Mesendoderm (in vitro differentiated cells): Measurements from ENCODE around the gene BMP7.
A peak's percentile ranks its signal among the peaks of the same experiment; 100 is the strongest.

ENCODE experiments used
- DNase-seq: peaks from one replicate; pipeline ENCODE4 v3.0.0; 2013
- H2AK5ac ChIP-seq: 2 replicates; pipeline ENCODE4 v1.6.1; 2013; ENCODE audit warnings: low read length, inconsistent platforms
- H2BK120ac ChIP-seq: 2 replicates; pipeline ENCODE4 v1.6.1; 2013; ENCODE audit warnings: low read depth, mild to moderate bottlenecking, low read length, moderate library complexity, mixed read lengths
- H2BK15ac ChIP-seq: replicated peaks from 2 replicates; pipeline ENCODE4 v1.6.1; 2013; ENCODE audit warnings: low read depth, mild to moderate bottlenecking, moderate library complexity
- H2BK5ac ChIP-seq: 2 replicates; pipeline ENCODE4 v1.6.1; 2013; ENCODE audit warnings: low read length, inconsistent platforms
- H3K18ac ChIP-seq: 2 replicates; pipeline ENCODE4 v1.6.1; 2013; ENCODE audit warnings: mild to moderate bottlenecking, low read length, mixed read lengths
- H3K23ac ChIP-seq: one replicate; pipeline ENCODE4 v1.6.1; 2013; ENCODE audit warnings: low read length
- H3K27ac ChIP-seq: 2 replicates; pipeline ENCODE4 v1.5.1; 2013; ENCODE audit warnings: low read depth, mild to moderate bottlenecking, inconsistent platforms, low read length, moderate library complexity
- H3K27me3 ChIP-seq: 2 replicates; pipeline ENCODE4 v1.6.1; 2013; ENCODE audit warnings: low read length, control low read depth, mild to moderate bottlenecking, inconsistent platforms; ENCODE audit not compliant: insufficient read depth, poor library complexity
- H3K36me3 ChIP-seq: 2 replicates; pipeline ENCODE4 v1.6.1; 2013; ENCODE audit warnings: low read length, inconsistent platforms; ENCODE audit not compliant: control insufficient read depth, insufficient read depth
- H3K4ac ChIP-seq: one replicate; pipeline ENCODE4 v1.6.1; 2013; ENCODE audit warnings: low read depth, mild to moderate bottlenecking, low read length, moderate library complexity
- H3K4me1 ChIP-seq: 2 replicates; pipeline ENCODE4 v1.6.1; 2013; ENCODE audit warnings: low read depth, low read length, inconsistent platforms; ENCODE audit not compliant: control insufficient read depth
- H3K4me2 ChIP-seq: 2 replicates; pipeline ENCODE4 v1.6.1; 2013; ENCODE audit warnings: low read length
- H3K4me3 ChIP-seq: 2 replicates; pipeline ENCODE4 v1.5.1; 2013; ENCODE audit warnings: mild to moderate bottlenecking, low read length
- H3K56ac ChIP-seq: one replicate; pipeline ENCODE4 v1.6.1; 2013; ENCODE audit warnings: low read length
- H3K79me1 ChIP-seq: 2 replicates; pipeline ENCODE4 v1.6.1; 2013; ENCODE audit warnings: low read length, inconsistent platforms
- H3K79me2 ChIP-seq: 2 replicates; pipeline ENCODE4 v1.6.1; 2013; ENCODE audit warnings: mild to moderate bottlenecking, low read length; ENCODE audit not compliant: control insufficient read depth, insufficient read depth
- H3K9ac ChIP-seq: 2 replicates; pipeline ENCODE4 v1.6.1; 2013; ENCODE audit warnings: low read length, inconsistent platforms
- H4K5ac ChIP-seq: one replicate; pipeline ENCODE4 v1.6.1; 2013; ENCODE audit warnings: low read length
- H4K8ac ChIP-seq: one replicate; pipeline ENCODE4 v1.6.1; 2013; ENCODE audit warnings: low read depth, mild to moderate bottlenecking, control low read depth, low read length, moderate library complexity
- WGBS: extraction: QIAGEN DNeasy Blood & Tissue Kit; methylation state at CpG from one replicate; pipeline ENCODE4 v1.1.7; 2013; ENCODE audit warnings: low lambda C conversion rate, missing lambda C conversion rate; ENCODE audit not compliant: insufficient coverage; ENCODE audit errors: extremely low coverage; 5-methylcytosine and 5-hydroxymethylcytosine counted together

BMP7 gene

DNA sequence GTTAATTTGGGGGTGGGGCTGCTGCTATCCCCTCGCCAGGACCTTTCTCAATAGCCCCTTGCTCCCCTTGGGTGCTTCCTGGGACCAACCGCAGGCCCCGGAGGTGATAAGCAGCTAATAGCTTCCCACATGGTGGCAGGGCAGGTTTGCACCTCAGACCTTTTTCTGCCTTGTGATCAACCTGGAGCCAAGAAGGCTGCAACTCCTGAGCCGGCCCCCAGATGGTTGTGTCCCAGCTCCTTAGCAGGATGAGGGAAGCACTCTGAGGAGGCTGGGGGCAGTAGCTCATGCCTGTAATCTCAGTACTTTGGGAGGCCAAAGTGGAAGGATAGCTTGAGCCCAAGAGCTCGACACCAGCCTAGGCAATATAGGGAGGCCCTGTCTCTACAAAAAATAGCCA is 85.5 kb downstream of the BMP7 start:
- no peak overlapping the region for H3K56ac ChIP-seq
- no peak overlapping the region for H3K4me3 ChIP-seq
- no peak overlapping the region for H3K23ac ChIP-seq
- no peak overlapping the region for H2AK5ac ChIP-seq
- no peak overlapping the region for H3K27ac ChIP-seq
- H3K4me2 ChIP-seq = no peak overlapping the region
- no peak overlapping the region for H3K18ac ChIP-seq
- no peak overlapping the region for H4K8ac ChIP-seq
- no peak overlapping the region for H3K4ac ChIP-seq
- no peak overlapping the region for H2BK120ac ChIP-seq
- H2BK5ac ChIP-seq = no peak overlapping the region
- H3K79me1 ChIP-seq = no peaks in the 10 kb centered on the region
- no peak overlapping the region for H4K5ac ChIP-seq
- no peaks in the 10 kb centered on the region for H3K79me2 ChIP-seq
- H3K36me3 ChIP-seq = no peaks in the 10 kb centered on the region
- no CpG with 5 or more reads among the region's 5 CpGs for WGBS
- H3K27me3 ChIP-seq = no peaks in the 10 kb centered on the region
- peak; percentile 86 for DNase-seq
- no peak overlapping the region for H2BK15ac ChIP-seq
- H3K4me1 ChIP-seq = no peaks in the 10 kb centered on the region
- no peak overlapping the region for H3K9ac ChIP-seq

DNA sequence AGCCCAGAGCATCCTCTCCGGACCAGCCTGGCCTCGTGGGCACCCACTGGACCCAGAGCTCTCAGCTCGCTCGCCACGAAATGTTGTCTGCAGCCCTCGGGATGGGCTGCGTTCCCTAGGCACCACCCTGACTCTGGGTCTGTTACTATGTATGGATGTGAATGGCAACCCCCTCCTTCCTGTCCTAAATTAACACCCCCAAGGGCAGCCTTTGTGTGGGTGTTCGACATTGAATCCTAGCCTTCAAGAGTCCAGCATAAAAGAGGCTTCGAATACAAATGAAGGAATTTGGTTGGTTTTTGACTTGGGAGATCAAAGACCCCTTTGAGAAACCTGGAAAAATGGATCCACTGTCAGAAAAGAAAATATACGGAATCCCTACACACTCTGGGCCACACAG is 86.1 kb downstream of the BMP7 start:
- Histone ChIP-seq H3K9ac (no peak overlapping the region), H3K27ac (no peak overlapping the region), H3K4me3 (no peak overlapping the region), H3K18ac (no peak overlapping the region), H3K27me3 (no peaks in the 10 kb centered on the region), H2BK120ac (no peak overlapping the region), H3K56ac (no peak overlapping the region), H4K5ac (no peak overlapping the region), H3K79me1 (no peaks in the 10 kb centered on the region), H3K79me2 (no peaks in the 10 kb centered on the region), H3K4ac (no peak overlapping the region), H4K8ac (no peak overlapping the region), H3K4me2 (no peak overlapping the region), H3K4me1 (no peaks in the 10 kb centered on the region), H2BK5ac (no peak overlapping the region), H2BK15ac (no peak overlapping the region), H2AK5ac (no peak overlapping the region), H3K36me3 (no peaks in the 10 kb centered on the region), H3K23ac (no peak overlapping the region)
- DNase-seq = no peak
- no CpG with 5 or more reads among the region's 10 CpGs for WGBS

DNA sequence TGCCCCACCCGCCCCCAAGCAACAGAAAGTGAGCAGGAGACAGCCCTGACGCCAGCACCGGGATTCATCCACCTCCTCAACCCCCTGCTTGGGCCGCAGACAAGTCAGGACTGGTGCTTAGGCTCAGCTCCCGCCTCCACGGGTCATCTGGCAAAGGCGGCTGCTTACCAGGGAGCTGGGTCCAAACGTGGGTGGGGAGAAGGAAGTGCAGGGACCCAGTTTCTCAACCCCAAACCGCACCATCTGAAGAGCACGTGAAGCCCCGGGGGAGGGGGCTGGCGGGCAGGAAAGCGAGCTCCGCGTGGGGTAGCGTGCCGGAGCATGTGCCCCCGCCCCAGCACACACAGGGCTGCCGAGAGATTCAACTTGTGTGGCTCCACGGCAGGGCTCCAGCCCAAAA is 87.2 kb downstream of the BMP7 start:
- H3K4ac ChIP-seq = no peak overlapping the region
- H3K4me2 ChIP-seq = no peak overlapping the region
- no peaks in the 10 kb centered on the region for H3K27me3 ChIP-seq
- H3K18ac ChIP-seq = no peak overlapping the region
- H2BK120ac ChIP-seq = no peak overlapping the region
- DNase-seq = no peak
- H2BK15ac ChIP-seq = no peak overlapping the region
- H2BK5ac ChIP-seq = no peak overlapping the region
- no peak overlapping the region for H3K27ac ChIP-seq
- H3K23ac ChIP-seq = no peak overlapping the region
- no peak overlapping the region for H3K4me3 ChIP-seq
- no peaks in the 10 kb centered on the region for H3K36me3 ChIP-seq
- H3K79me1 ChIP-seq = no peaks in the 10 kb centered on the region
- H3K4me1 ChIP-seq = no peaks in the 10 kb centered on the region
- no peak overlapping the region for H3K56ac ChIP-seq
- H2AK5ac ChIP-seq = no peak overlapping the region
- H4K8ac ChIP-seq = no peak overlapping the region
- no peak overlapping the region for H3K9ac ChIP-seq
- WGBS = no CpG with 5 or more reads among the region's 20 CpGs
- no peak overlapping the region for H4K5ac ChIP-seq
- no peaks in the 10 kb centered on the region for H3K79me2 ChIP-seq

DNA sequence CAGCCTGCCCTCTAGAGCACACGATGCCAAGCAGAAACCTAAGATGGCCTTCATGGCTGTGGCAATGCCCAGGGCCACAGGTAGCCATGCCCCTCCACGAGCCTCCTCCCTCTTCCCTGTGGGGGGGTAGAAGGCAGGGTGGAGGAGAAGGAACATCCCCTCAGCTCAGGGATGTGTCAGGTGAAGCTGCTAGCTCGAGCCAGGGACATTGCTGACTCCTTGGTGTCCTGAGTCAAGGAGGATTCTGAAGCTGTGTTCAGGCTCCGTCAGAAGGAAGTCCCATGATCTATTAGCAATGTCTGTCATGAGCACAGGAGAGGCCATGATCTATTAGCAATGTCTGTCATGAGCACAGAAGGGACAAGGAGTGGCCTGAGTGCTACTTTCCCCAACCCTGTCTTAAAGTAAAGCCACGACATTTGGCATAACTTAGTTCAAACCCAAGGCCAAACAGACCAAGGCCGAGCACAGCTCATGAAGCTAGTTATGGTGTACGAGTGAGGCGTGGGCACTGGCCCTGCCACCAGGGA is 87.8 kb downstream of the BMP7 start:
- Histone ChIP-seq H3K18ac (no peak overlapping the region), H3K4me1 (no peaks in the 10 kb centered on the region), H3K56ac (no peak overlapping the region), H2BK120ac (no peak overlapping the region), H3K27ac (no peak overlapping the region), H3K23ac (no peak overlapping the region), H3K79me2 (no peaks in the 10 kb centered on the region), H3K4ac (no peak overlapping the region), H4K5ac (no peak overlapping the region), H3K36me3 (no peaks in the 10 kb centered on the region), H2BK5ac (no peak overlapping the region), H2AK5ac (no peak overlapping the region), H3K4me3 (no peak overlapping the region), H3K27me3 (no peaks in the 10 kb centered on the region), H3K79me1 (no peaks in the 10 kb centered on the region), H3K4me2 (no peak overlapping the region), H4K8ac (no peak overlapping the region), H3K9ac (no peak overlapping the region), H2BK15ac (no peak overlapping the region)
- DNase-seq = no peak
- no CpG with 5 or more reads among the region's 8 CpGs for WGBS

DNA sequence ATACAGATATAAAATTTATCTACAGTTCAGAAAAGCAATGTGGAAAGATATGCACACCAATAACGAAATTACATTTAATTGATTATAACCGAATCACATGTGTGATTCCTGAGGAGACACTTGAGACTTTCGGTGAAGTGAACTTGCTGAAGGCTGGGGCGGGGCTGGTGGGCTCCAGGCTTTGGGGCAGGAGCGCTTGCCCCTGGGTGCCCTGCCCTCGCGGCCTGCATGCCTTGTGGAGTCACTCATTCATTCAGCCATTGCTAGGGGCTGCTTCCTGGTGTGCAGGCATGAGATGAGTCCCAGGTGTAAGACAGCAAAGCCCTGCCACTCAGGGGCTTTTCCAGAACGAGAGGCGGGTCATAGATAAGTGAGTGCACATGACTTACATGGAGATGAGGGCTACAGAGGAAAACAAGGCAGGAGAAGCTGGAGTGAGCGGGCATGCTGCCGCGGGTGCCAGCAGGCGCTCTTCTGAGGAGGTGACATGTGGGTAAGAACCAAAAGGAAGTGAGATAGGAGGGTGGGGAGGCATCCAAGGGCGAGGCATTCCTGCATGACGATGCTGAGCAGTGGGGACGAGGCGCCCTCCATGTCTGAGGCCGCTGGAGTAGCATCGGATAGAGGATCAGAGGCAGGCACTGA is 88.7 kb downstream of the BMP7 start:
- H3K4ac ChIP-seq = no peak overlapping the region
- no peaks in the 10 kb centered on the region for H3K27me3 ChIP-seq
- H3K56ac ChIP-seq = peak overlapping the region; percentile 25
- no peak overlapping the region for H3K18ac ChIP-seq
- WGBS = no CpG with 5 or more reads among the region's 19 CpGs
- H3K23ac ChIP-seq = no peak overlapping the region
- H3K36me3 ChIP-seq = no peaks in the 10 kb centered on the region
- no peak overlapping the region for H4K8ac ChIP-seq
- no peaks in the 10 kb centered on the region for H3K79me1 ChIP-seq
- no peak overlapping the region for H3K4me2 ChIP-seq
- no peak overlapping the region for H3K27ac ChIP-seq
- H4K5ac ChIP-seq = no peak overlapping the region
- H2BK120ac ChIP-seq = no peak overlapping the region
- DNase-seq = no peak
- H3K4me1 ChIP-seq = no peaks in the 10 kb centered on the region
- no peak overlapping the region for H3K9ac ChIP-seq
- H2BK15ac ChIP-seq = no peak overlapping the region
- no peak overlapping the region for H3K4me3 ChIP-seq
- H2AK5ac ChIP-seq = no peak overlapping the region
- H3K79me2 ChIP-seq = no peaks in the 10 kb centered on the region
- no peak overlapping the region for H2BK5ac ChIP-seq

DNA sequence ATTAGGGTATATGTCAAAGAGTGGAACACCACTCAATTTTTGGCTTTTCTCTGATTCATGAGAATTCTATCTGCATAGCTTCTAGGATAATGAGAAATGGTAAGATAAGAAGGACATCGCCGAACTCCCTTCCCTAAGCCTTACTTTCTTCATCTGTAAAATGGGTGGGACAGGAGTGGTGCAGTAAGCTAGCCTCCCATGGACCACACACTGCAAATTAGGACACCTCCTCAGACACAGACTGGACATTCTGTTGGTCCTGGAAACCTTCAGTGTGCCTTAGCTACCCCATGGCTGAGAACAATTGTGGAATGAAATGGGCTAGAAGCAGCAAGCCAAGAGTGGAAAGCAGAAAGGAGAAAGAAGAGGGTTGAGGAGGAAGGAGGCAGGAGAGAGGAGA is 89.6 kb downstream of the BMP7 start:
- no peak overlapping the region for H4K5ac ChIP-seq

More for the DNA sequence above, 89.6 kb downstream of the BMP7 start:
- Histone ChIP-seq H3K4me1 (no peaks in the 10 kb centered on the region), H3K27ac (no peak overlapping the region), H3K4me3 (no peak overlapping the region), H3K18ac (no peak overlapping the region), H3K23ac (no peak overlapping the region), H3K4ac (no peak overlapping the region), H2BK120ac (no peak overlapping the region), H3K4me2 (no peak overlapping the region), H4K8ac (no peak overlapping the region), H3K79me1 (no peaks in the 10 kb centered on the region), H3K56ac (no peak overlapping the region), H3K79me2 (no peaks in the 10 kb centered on the region), H3K9ac (no peak overlapping the region), H2AK5ac (no peak overlapping the region), H3K27me3 (no peaks in the 10 kb centered on the region), H3K36me3 (no peaks in the 10 kb centered on the region), H2BK5ac (no peak overlapping the region), H2BK15ac (no peak overlapping the region)
- DNase-seq = no peak
- WGBS = no CpG with 5 or more reads among the region's 2 CpGs
